HFF-Myc (cell line): ENCODE results near the gene SURF4.

ENCODE experiments used
- DNase-seq: peaks from one replicate; pipeline ENCODE4 v3.0.0-alpha.2; 2011; ENCODE audit warnings: low read depth; ENCODE audit errors: extremely low read depth
- H3K4me3 ChIP-seq: replicated peaks from 2 replicates; pipeline ENCODE4 v1.5.1; 2011; ENCODE audit warnings: low read depth, mild to moderate bottlenecking, control low read depth, low read length
- TF ChIP-seq, protein P1 (sequence below): IDR thresholded peaks from 2 replicates; pipeline ENCODE4 v1.5.1; 2012; ENCODE audit warnings: mild to moderate bottlenecking, low read depth, low read length, control low read depth; ENCODE audit errors: missing control alignments

Gene SURF4

DNA sequence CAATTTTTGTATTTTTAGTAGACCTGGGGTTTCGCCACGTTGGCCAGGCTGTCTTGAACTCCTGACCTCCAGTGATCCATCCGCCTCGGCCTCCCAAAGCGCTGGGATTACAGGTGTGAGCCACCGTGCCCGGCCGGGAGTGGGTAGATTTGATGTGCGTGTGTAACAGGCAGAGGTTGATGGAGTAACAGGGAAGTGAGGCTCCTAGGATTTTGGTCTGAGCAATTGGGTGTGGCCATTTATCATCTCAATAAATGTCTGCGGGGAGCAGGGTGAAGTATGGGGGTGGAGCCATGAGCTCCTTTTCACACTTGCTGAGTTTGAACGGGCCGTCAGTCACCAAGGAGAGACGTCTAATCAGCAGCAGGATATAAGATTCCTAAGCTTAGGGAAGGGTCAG, 43.1 kb upstream of the SURF4 start:
- H3K4me3 ChIP-seq: peak overlapping the region; percentile 99
- TF ChIP-seq, protein P1, sequence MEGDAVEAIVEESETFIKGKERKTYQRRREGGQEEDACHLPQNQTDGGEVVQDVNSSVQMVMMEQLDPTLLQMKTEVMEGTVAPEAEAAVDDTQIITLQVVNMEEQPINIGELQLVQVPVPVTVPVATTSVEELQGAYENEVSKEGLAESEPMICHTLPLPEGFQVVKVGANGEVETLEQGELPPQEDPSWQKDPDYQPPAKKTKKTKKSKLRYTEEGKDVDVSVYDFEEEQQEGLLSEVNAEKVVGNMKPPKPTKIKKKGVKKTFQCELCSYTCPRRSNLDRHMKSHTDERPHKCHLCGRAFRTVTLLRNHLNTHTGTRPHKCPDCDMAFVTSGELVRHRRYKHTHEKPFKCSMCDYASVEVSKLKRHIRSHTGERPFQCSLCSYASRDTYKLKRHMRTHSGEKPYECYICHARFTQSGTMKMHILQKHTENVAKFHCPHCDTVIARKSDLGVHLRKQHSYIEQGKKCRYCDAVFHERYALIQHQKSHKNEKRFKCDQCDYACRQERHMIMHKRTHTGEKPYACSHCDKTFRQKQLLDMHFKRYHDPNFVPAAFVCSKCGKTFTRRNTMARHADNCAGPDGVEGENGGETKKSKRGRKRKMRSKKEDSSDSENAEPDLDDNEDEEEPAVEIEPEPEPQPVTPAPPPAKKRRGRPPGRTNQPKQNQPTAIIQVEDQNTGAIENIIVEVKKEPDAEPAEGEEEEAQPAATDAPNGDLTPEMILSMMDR: no peak
- DNase-seq: no peak

DNA sequence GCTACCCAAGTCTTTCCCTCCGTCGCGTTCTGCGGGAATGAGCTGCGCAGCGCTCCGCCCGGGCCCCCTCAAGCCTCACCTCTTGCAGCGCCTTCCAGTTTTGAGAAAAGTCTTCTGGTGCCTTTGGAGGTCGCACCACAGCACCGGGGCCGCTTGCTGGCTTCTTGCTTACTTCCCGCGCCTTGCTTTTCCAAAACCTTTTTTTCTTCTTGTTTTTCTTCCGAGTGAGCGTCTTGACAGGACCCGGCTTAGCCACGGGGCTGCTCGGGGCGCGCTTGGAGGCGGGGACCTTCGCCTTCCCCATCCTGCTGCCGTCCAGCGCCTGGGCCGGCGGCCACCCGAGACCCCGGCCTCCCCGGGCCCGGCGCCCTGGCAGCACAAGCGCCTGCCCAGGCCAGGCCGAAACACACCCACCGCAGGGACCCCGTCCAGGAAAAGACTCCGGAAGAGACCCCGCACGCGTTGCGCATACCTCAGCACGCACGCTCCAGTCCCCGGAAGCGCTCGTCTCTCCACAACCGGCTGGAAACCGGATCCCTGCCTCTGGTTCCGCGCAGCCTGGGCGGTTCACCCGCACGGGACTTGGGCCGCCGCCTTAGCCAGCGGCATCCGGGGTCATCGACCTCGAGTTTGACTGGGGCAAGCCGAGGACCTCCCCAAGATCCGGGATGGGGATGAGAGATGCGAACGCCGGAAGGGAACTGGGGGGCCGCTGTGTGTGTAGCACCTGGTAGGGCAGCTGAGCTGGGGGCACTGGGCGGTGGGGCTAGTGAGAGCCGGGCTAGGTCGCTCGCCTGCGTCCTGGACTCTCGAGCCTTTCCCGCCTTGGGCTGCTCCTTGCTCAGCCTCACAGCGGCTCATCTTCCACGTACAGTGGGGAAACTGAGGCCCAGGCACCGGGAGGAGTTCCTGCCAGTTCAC, 41.9 kb upstream of the SURF4 start, which contains the start of gene REXO4:
REXO4 (minus strand) TSS at position 470 of the 921 bp plus-strand sequence; CDS start at position 304, 166 bp downstream.
- H3K4me3 ChIP-seq: peak within 1 kb of the TSS; percentile 99
- DNase-seq: peak; percentile 72
- TF ChIP-seq, protein P1: no peak

DNA sequence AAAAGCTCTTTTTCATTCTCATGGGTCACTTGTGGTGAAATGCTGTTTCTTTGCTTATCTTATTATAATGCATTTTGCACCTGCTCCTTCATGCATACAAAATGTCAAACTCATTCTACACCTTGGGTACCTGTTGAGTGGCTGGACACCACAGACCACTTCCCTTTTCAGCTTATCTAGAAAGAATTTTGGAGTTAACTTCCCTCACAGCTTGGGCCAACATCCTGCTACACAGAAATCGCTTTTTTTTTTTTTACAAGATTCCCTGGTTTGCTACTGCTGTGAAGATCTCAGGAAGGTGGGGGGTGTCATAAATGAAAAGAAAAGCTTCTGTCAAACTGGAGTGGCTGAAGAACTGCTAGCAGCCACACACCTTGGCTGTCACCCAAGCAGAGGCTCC, 39.3 kb upstream of the SURF4 start:
- no peak for DNase-seq
- no peak overlapping the region for H3K4me3 ChIP-seq
- TF ChIP-seq, protein P1: no peak

DNA sequence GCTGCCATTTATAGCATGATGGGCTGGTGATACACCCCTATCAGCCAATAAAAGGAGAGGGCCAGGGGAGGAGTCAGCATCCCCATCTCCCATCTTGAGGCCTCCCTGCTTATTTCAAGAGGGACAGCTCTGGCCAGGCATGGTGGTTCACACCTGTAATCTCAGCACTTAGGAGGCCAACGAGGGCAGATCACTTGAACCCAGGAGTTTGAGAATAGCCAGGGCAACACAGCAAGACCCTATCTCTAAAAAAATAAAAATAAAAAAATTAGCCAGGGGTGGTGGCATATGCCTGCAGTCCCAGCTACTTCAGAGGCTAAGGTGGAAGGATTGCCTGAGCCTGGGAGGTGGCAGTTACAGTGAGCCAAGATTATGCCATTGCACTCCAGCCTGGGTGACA, 32.2 kb upstream of the SURF4 start:
- TF ChIP-seq, protein P1: no peak
- DNase-seq: no peak
- H3K4me3 ChIP-seq: no peak overlapping the region

DNA sequence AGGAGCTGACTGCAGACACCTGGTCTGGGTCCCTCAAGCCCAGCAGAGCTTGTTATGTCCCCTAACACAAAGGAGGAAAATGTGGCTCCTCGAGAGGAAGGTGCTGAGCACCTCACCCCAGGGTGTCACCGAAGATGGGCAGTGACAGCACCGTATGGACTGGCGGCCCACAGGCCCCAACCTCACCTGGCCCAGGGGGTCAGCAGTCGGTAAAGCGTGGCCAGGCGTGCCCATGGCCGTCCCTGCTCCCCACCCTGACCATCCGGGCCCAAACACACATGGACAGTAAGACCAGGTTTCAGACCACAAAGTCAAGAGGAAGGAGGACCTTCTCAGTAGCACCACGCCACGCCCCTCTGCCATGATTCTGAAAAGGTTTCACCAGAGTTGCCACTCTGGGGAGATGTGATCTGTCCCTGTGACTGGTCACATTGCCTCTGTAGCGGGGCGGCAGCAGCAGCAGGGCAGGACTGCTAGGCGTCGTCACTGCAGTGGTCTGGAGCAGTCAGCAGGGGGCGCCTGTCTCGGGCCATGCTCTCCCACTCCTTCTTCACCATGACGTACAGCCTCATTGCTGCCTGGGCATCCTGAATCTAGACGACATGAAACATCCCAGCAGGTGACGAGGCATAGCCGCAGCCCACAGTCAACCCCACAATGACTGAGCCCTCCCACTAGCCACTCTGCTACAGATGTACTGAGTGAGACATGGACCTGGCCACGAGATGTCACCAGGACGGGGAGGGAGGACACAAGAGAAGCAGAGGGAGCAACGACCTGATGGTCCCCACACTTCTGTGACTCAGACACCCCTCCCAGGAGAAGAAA, 30.8 kb upstream of the SURF4 start:
- H3K4me3 ChIP-seq: no peak overlapping the region
- TF ChIP-seq, protein P1: peak; percentile 96
- DNase-seq: peak; percentile 52

DNA sequence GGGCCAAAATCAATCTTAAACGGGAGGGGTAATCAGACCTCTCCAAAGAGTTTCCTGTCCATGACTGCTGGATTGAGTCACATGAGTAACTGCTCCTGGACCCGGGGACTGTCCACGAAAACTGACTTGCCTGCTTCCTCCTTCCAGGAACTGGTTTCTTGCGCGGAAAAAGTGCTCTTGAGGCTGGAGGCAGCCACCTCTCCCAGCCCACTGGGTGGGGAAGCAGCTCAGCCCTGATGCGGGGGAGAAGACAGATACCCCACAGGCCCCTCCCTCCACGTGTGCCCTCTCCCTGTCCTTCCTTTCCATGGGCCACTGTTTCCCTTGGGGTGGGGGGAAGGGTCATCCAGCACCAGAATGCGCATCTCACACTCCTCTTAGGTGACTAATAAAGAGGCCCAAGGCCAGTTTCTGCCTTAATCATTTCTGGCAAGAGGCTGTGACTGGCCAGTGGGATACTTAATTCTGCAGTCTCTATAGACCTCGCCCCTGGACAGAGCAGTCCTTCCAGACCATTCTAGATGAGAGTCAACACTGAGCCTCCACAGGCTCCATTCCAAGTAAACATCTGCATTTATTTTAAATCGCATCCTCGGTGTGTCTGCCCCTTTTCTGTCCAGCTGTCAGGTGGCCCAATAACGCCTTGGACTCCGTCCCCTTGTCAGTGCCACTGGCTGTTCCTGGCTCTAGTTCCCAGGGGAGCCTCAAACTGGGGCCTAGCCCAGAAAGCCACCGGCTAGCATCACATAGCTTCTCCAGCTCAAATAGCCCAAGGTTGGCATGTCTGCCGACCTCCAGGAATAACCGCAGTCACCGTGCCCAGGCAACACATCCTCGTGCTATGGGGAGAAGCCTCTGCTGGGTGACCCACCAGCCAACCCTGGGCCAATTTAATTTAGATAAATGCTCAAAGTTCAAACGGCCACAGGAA, 29.9 kb upstream of the SURF4 start:
- no peak for DNase-seq
- TF ChIP-seq, protein P1: no peak
- no peak overlapping the region for H3K4me3 ChIP-seq
